GM12801 (cell line): ENCODE results near the gene AUNIP.

Source experiments
- CTCF ChIP-seq: IDR thresholded peaks from one replicate; pipeline ENCODE4 v1.5.1; 2011; ENCODE audit warnings: control low read depth; ENCODE audit not compliant: insufficient read length; ENCODE audit errors: extremely low read depth

AUNIP gene

GRCh38 chr1:25862785-25863485 lies 3.7 kb upstream of the AUNIP start:
- TF ChIP-seq CTCF, result no peak

- TF ChIP-seq CTCF, result no peak
Observed at GRCh38 chr1:25861316-25862286, 2.3 kb upstream of the AUNIP start.

GRCh38 chr1:25858494-25858893 lies 763 bp downstream of the AUNIP start:
- no peak for TF ChIP-seq CTCF

- no peak for TF ChIP-seq CTCF
Observed at GRCh38 chr1:25856856-25857255, 2.4 kb downstream of the AUNIP start.

GRCh38 chr1:25854554-25854953 lies 4.7 kb downstream of the AUNIP start:
- TF ChIP-seq CTCF, result no peak

- TF ChIP-seq CTCF, result no peak
Observed at GRCh38 chr1:25848531-25848930, 10.7 kb downstream of the AUNIP start.

- no peak for TF ChIP-seq CTCF
Observed at GRCh38 chr1:25847929-25848328, 11.3 kb downstream of the AUNIP start.
